Caco-2 (cell line): ENCODE measurements around the gene LRG1. TPM values are rescaled to one million over a fixed set of nuclear protein-coding genes. Genes with fewer than 3 reads are reported as not detected.

Experiments used
- BruUV-seq: library from RNA; stranded (reverse); fragments of 400-500 nt; replicated peaks from 2 replicates; lab custom pipeline; 2021; lab: Mats Ljungman, UMichigan
- CTCF ChIA-PET: fragments of 300-600 bp; sonication (Branson Sonifier 250); formaldehyde crosslinking; loops from one replicate; lab custom pipeline; 2022; ENCODE audit warnings: antibody characterized with exemption; lab: Charles Lee
- POLR2A ChIA-PET: fragments of 300-600 bp; sonication (Branson Sonifier 250); formaldehyde crosslinking; loops from one replicate; lab custom pipeline; 2022; ENCODE audit warnings: antibody characterized with exemption; lab: Charles Lee
- DNase-seq, 2 experiments: peaks; one replicate each; pipeline versions ENCODE4 v3.0.0 to v3.0.0-alpha.2; 2020 to 2022
- H3K27me3 ChIP-seq: replicated peaks from 2 replicates; pipeline ENCODE4 v1.6.0; 2011; ENCODE audit warnings: low read length; ENCODE audit not compliant: control insufficient read depth, insufficient read depth
- H3K36me3 ChIP-seq: 2 replicates; pipeline ENCODE4 v1.5.1; 2011; ENCODE audit warnings: low read length; ENCODE audit not compliant: control insufficient read depth, insufficient read depth
- H3K4me1 ChIP-seq: fragments of 250-450 bp; sonication (Bioruptor Pico); 2 replicates; pipeline ENCODE4 v1.5.1; 2020; ENCODE audit warnings: mild to moderate bottlenecking
- H3K4me3 ChIP-seq: 2 replicates; pipeline ENCODE4 v1.5.1; 2011; ENCODE audit warnings: low read depth, mild to moderate bottlenecking, control low read depth, low read length
- H3K9me3 ChIP-seq: fragments of 250-450 bp; sonication (Bioruptor Pico); 2 replicates; pipeline ENCODE4 v1.5.1; 2020; ENCODE audit warnings: mild to moderate bottlenecking, moderate library complexity
- H3K27ac Mint-ChIP-seq: one replicate; pipeline ENCODE4 v1.8.0; 2022; ENCODE audit warnings: mixed read lengths; ENCODE audit not compliant: unreplicated experiment
- H3K27me3 Mint-ChIP-seq: one replicate; pipeline ENCODE4 v1.8.0; 2022; ENCODE audit warnings: mixed read lengths; ENCODE audit not compliant: insufficient read depth, unreplicated experiment
- H3K36me3 Mint-ChIP-seq: one replicate; pipeline ENCODE4 v1.8.0; 2022; ENCODE audit warnings: mild to moderate bottlenecking, mixed read lengths; ENCODE audit not compliant: insufficient read depth, unreplicated experiment
- H3K4me1 Mint-ChIP-seq: one replicate; pipeline ENCODE4 v1.8.0; 2022; ENCODE audit warnings: low read depth, mixed read lengths; ENCODE audit not compliant: unreplicated experiment
- H3K4me3 Mint-ChIP-seq: one replicate; pipeline ENCODE4 v1.8.0; 2022; ENCODE audit warnings: mild to moderate bottlenecking, moderate library complexity, mixed read lengths; ENCODE audit not compliant: unreplicated experiment
- H3K9me3 Mint-ChIP-seq: one replicate; pipeline ENCODE4 v1.8.0; 2022; ENCODE audit warnings: mixed read lengths; ENCODE audit not compliant: unreplicated experiment
- CTCF ChIP-seq, 2 experiments: fragments of 200-600 bp in 1 of 2; IDR thresholded peaks; 1 replicate in 1 of 2; 2 replicates in 1 of 2; pipeline versions ENCODE4 v1.5.1 to v1.8.0; 2011 to 2022; ENCODE audit warnings: antibody characterized with exemption in 1 of 2, control low read depth in 1 of 2, inconsistent platforms in 1 of 2, low read depth in 1 of 2, low read length in 1 of 2, mild to moderate bottlenecking in 1 of 2, moderate library complexity in 1 of 2; ENCODE audit not compliant: insufficient read depth in 1 of 2, severe bottlenecking in 1 of 2, unreplicated experiment in 1 of 2
- intact Hi-C: fragments of 100-400 bp; cut with micrococcal nuclease; formaldehyde crosslinking; loops from one replicate; pipeline ENCODE4 v1.10.0; 2022; ENCODE audit not compliant: unreplicated experiment
- total RNA-seq: library from RNA; stranded (reverse); gene quantifications from 2 replicates; pipeline ENCODE4 v1.2.3, GENCODE V29; 2022

Gene LRG1
- total RNA-seq, 1 experiment from 2014 or later = 0.61 TPM

- H3K4me3 ChIP-seq = no peak overlapping the region
- no peaks in the 10 kb centered on the region for H3K36me3 ChIP-seq
- no peaks in the 10 kb centered on the region for H3K4me1 Mint-ChIP-seq
- no peak overlapping the region for H3K27ac Mint-ChIP-seq
- H3K27me3 Mint-ChIP-seq = no peaks in the 10 kb centered on the region
- no peaks in the 10 kb centered on the region for H3K9me3 ChIP-seq
- no peak overlapping the region for H3K4me3 Mint-ChIP-seq
- intact Hi-C loops = no loop called here
- peak; percentile 45 to 52 for DNase-seq
- ChIA-PET POLR2A (no interaction called here), CTCF (interaction anchor here (0.6 to 1.0 kb wide), 2 partner anchors 85 to 131 kb away, joined by 3 to 5 read pairs; no protein-coding TSS in a partner anchor)
- no peaks in the 10 kb centered on the region for H3K36me3 Mint-ChIP-seq
- H3K27me3 ChIP-seq = no peaks in the 10 kb centered on the region
- H3K9me3 Mint-ChIP-seq = peaks cover 2% of the 10 kb centered on the region
- no TSS peak for BruUV-seq
- H3K4me1 ChIP-seq = no peaks in the 10 kb centered on the region
- TF ChIP-seq CTCF (IDR thresholded peaks at IDR 0.05; ENCODE audit: insufficient read depth in 1 of 2, low read depth in 1 of 2, low read length in 1 of 2, severe bottlenecking in 1 of 2, unreplicated experiment in 1 of 2) = peak; percentile 19 to 37
These were observed 7.7 kb upstream of the LRG1 start for GRCh38 chr19:4547303-4548237.

DNA sequence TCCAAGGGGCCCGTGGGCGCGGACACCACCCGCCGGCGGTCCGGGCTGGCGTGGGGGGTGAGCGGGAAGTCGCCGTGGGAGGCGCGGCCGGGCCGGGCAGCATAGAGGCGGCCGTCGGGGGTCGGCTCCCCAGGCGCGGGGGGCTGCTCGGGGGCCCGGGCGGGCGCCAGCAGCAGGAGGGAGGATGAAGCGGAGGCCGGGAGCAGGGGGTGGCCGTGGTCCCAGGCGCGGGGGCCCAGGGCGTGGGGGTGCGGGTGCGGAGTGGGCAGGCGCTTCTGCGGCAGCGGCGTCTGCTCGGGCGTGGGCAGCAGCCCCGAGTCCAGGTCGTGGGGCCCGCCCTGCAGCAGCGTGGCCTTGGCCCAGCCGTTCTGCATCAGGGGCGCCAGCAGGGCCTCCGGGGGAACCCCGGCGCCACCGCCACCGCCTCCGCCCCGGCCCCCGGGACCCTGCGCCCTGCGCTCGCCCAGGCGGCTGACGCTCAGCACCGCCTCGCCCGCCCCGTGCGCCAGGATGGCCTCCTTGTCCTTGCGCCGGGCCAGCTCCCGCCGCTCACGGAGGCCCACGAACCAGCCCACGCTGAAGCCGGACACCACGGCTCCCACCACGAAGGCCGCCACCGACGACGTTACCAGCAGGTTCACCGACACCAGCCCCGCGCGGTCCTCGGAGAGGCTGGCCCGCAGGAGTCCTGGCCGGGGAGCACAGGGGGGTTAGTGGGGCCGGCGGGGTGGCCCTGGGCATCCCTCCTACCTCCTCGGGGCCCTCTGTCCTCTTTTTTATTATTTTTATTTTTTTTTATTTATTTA lies 4.2 kb upstream of the LRG1 start:
- intact Hi-C loops = no loop called here
- CTCF ChIA-PET = no interaction called here

More for the DNA sequence above, 4.2 kb upstream of the LRG1 start:
- Mint-ChIP-seq H3K9me3 (no peaks in the 10 kb centered on the region), H3K36me3 (no peaks in the 10 kb centered on the region), H3K4me3 (no peak overlapping the region), H3K27ac (no peak overlapping the region), H3K4me1 (no peaks in the 10 kb centered on the region), H3K27me3 (no peaks in the 10 kb centered on the region)
- BruUV-seq = no TSS peak
- no peaks in the 10 kb centered on the region for H3K9me3 ChIP-seq
- no peak for TF ChIP-seq CTCF (IDR thresholded peaks at IDR 0.05; ENCODE audit: insufficient read depth in 1 of 2, low read depth in 1 of 2, low read length in 1 of 2, severe bottlenecking in 1 of 2, unreplicated experiment in 1 of 2)
- no peaks in the 10 kb centered on the region for H3K36me3 ChIP-seq
- no peak for DNase-seq
- no peaks in the 10 kb centered on the region for H3K27me3 ChIP-seq
- no peak overlapping the region for H3K4me3 ChIP-seq
- POLR2A ChIA-PET = no interaction called here
- H3K4me1 ChIP-seq = peaks cover 6% of the 10 kb centered on the region; the same call in 1 of the 2 replicates
